DND-41 (cell line): ENCODE measurements around the gene SRCIN1.

Experiments used
- ATAC-seq: fragments of 200-7000 bp; cut with Tn5 transposase; 3 replicates; pipeline ENCODE4 v1.9.1; 2021; ENCODE audit warnings: low read depth; ENCODE audit not compliant: insufficient read depth
- DNase-seq: peaks from one replicate; pipeline ENCODE4 v3.0.0-alpha.2; 2020
- H2AFZ ChIP-seq: 2 replicates; pipeline ENCODE4 v1.6.0; 2012; ENCODE audit warnings: low read depth, low read length
- H3K27ac ChIP-seq: 2 replicates; pipeline ENCODE4 v1.5.1; 2012; ENCODE audit warnings: low read length, inconsistent platforms
- H3K27me3 ChIP-seq: fragments of 200-600 bp; sonication (generic); 2 replicates; pipeline ENCODE4 v1.6.0; 2012; ENCODE audit warnings: low read length, mild to moderate bottlenecking, inconsistent platforms; ENCODE audit not compliant: insufficient read depth, poor library complexity
- H3K36me3 ChIP-seq: 2 replicates; pipeline ENCODE4 v1.5.1; 2012; ENCODE audit warnings: low read length, inconsistent platforms; ENCODE audit not compliant: insufficient read depth
- H3K4me1 ChIP-seq: 2 replicates; pipeline ENCODE4 v1.5.1; 2012; ENCODE audit warnings: mild to moderate bottlenecking, low read length; ENCODE audit not compliant: insufficient read depth
- H3K4me2 ChIP-seq: 2 replicates; pipeline ENCODE4 v1.6.0; 2012; ENCODE audit warnings: mild to moderate bottlenecking, moderate library complexity, low read length, inconsistent platforms; ENCODE audit not compliant: insufficient read depth
- H3K4me3 ChIP-seq, 2 experiments: fragments of 200-600 bp in 1 of 2; shearing (Covaris generic) in 1 of 2; 2 replicates each; pipeline ENCODE4 v1.5.1; 2012 to 2016; ENCODE audit warnings: inconsistent platforms in 2 of 2, low read length in 2 of 2, mild to moderate bottlenecking in 2 of 2, low read depth in 1 of 2, moderate library complexity in 1 of 2
- H3K79me2 ChIP-seq: 2 replicates; pipeline ENCODE4 v1.6.0; 2012; ENCODE audit warnings: low read length, inconsistent platforms; ENCODE audit not compliant: insufficient read depth
- H3K9ac ChIP-seq: 2 replicates; pipeline ENCODE4 v1.6.0; 2012; ENCODE audit warnings: low read depth, mild to moderate bottlenecking, inconsistent platforms, low read length, moderate library complexity
- H3K9me3 ChIP-seq: 2 replicates; pipeline ENCODE4 v1.5.1; 2012; ENCODE audit warnings: low read length, moderate library complexity, mild to moderate bottlenecking, inconsistent platforms; ENCODE audit not compliant: insufficient read depth, severe bottlenecking
- H4K20me1 ChIP-seq: 2 replicates; pipeline ENCODE4 v1.6.0; 2012; ENCODE audit warnings: low read length; ENCODE audit not compliant: insufficient read depth
- CTCF ChIP-seq: IDR thresholded peaks from 2 replicates; pipeline ENCODE4 v1.5.1; 2012; ENCODE audit warnings: borderline replicate concordance, low read length, moderate library complexity, mild to moderate bottlenecking; ENCODE audit not compliant: poor library complexity, severe bottlenecking; ENCODE audit errors: extremely low read depth
- EZH2 ChIP-seq: IDR thresholded peaks from 3 replicates; pipeline ENCODE4 v1.6.1; 2012; ENCODE audit warnings: borderline replicate concordance, low read depth, mild to moderate bottlenecking, moderate library complexity, low read length, inconsistent platforms; ENCODE audit not compliant: severe bottlenecking

The SRCIN1 gene

DNA sequence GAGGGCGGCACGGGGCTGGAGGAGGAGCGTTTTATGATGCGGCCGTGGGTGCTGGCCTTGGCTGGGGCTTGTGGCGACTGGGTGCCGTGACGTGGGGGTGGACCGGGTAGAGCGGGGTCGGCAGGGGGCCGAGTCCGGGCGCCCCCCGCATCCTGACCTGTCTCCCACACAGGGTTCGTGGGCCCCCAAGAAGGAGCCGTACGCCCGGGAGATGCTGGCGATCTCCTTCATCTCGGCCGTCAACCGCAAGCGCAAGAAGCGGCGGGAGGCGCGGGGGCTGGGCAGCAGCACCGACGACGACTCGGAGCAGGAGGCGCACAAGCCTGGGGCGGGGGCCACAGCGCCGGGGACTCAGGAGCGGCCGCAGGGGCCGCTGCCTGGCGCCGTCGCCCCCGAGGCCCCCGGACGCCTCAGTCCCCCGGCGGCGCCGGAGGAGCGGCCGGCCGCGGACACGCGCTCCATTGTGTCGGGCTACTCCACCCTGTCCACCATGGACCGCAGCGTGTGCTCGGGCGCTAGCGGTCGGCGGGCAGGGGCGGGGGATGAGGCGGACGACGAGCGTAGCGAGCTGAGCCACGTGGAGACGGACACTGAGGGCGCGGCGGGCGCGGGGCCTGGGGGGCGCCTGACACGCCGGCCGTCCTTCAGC is 95.9 kb downstream of the SRCIN1 start:
- H3K4me1 ChIP-seq: no peaks in the 10 kb centered on the region
- H4K20me1 ChIP-seq: no peaks in the 10 kb centered on the region; the same call in 1 of the 2 replicates
- no peak for ATAC-seq
- H3K27me3 ChIP-seq: no peaks in the 10 kb centered on the region
- no peak overlapping the region for H3K9ac ChIP-seq
- no peak overlapping the region for H3K4me2 ChIP-seq
- H3K79me2 ChIP-seq: no peaks in the 10 kb centered on the region
- TF ChIP-seq EZH2: no peak
- TF ChIP-seq CTCF: no peak
- no peak overlapping the region for H3K4me3 ChIP-seq
- H3K9me3 ChIP-seq: no peaks in the 10 kb centered on the region
- peaks cover 29% of the 10 kb centered on the region for H3K36me3 ChIP-seq
- H2AFZ ChIP-seq: no peak overlapping the region
- no peak overlapping the region for H3K27ac ChIP-seq
- no peak for DNase-seq

- Histone ChIP-seq H3K9me3 (no peaks in the 10 kb centered on the region), H3K4me1 (no peaks in the 10 kb centered on the region), H3K4me2 (no peak overlapping the region), H3K79me2 (no peaks in the 10 kb centered on the region), H4K20me1 (no peaks in the 10 kb centered on the region; the same call in 1 of the 2 replicates), H3K9ac (no peak overlapping the region), H3K4me3 (no peak overlapping the region), H2AFZ (no peak overlapping the region), H3K27ac (no peak overlapping the region), H3K36me3 (peaks cover 35% of the 10 kb centered on the region), H3K27me3 (no peaks in the 10 kb centered on the region)
- no peak for TF ChIP-seq EZH2
- peak; percentile 28 for TF ChIP-seq CTCF
- DNase-seq: peak; percentile 27
- ATAC-seq: no peak
These were observed 96.6 kb downstream of the SRCIN1 start for GRCh38 chr17:38508954-38509771.

DNA sequence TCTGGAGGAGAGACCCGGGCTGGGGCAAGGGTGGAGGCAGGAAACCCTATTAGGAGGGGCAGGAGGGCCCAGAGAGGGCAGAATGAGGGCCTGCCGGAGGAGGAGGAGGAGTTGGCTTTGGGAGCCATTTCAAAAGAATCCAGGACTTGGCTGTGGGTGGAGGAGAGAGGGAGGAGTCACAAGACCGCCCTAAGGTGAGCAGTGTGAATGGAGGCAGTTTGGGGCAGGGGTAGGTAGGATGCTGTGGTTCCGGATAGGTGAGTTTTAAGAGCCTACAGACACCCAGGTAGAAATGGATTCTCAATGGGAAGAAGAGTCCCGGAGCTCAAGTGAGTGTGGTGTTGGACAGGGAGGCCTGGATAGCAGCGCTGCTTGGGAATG is 97.2 kb downstream of the SRCIN1 start:
- Histone ChIP-seq H4K20me1 (no peaks in the 10 kb centered on the region; the same call in 1 of the 2 replicates), H3K27ac (no peak overlapping the region), H3K27me3 (no peaks in the 10 kb centered on the region), H3K4me3 (no peak overlapping the region), H2AFZ (no peak overlapping the region), H3K4me1 (no peaks in the 10 kb centered on the region), H3K79me2 (no peaks in the 10 kb centered on the region), H3K9ac (no peak overlapping the region), H3K4me2 (no peak overlapping the region), H3K36me3 (peaks cover 39% of the 10 kb centered on the region), H3K9me3 (no peaks in the 10 kb centered on the region)
- DNase-seq: no peak
- no peak for ATAC-seq
- TF ChIP-seq EZH2: no peak
- TF ChIP-seq CTCF: no peak
